ENCODE results near the gene IQCK. TPM values are rescaled to one million over a fixed set of nuclear protein-coding genes. Genes with fewer than 3 reads are reported as not detected.

IQCK gene
- total and polyA plus RNA-seq, 2 donors (not counting 3 experiments of a cell fraction or from before 2014, with no cell fraction given) = 17.2 to 18.1 TPM

DNA sequence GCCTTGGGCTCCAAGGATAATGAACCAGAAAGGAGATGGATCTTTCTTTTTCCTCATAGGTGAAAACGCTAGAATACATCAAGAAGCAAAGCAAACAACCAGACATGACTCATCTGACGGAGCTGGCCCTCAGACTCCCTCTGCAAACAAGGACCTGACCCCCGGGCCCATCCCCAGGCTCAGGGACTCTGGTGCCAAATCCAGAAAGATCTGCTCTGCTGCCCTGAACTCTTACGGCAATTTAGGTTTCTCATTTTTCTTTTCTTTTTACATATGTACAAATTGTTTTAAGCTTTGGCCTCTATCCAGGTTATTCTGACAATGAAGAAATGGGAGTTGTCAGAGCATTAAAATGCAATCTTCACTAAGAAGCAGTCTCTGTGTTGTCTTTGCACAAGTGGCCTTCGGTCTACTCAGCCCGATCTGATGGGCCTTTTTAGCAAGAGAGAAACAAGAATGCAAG is 17.7 kb upstream of the IQCK start:
- no peak overlapping the region for H3K9ac ChIP-seq (replicated peaks; ENCODE audit: extremely low read depth, insufficient read depth, low read length)
- no peak overlapping the region for H2AFZ ChIP-seq (ENCODE audit: low read depth, low read length)
- intact Hi-C loops (cut with micrococcal nuclease) (loop anchor here (1.0 kb wide), 1 partner anchor 16 kb away; no protein-coding TSS in a partner anchor), dilution Hi-C loops (cut with MboI; ENCODE audit: extremely low pct_ligation_motif_present, low sequenced_read_pairs) (no loop called here)
- H4K20me1 ChIP-seq (replicated peaks; ENCODE audit: control insufficient read depth, extremely low read depth, insufficient read depth, low read length) = no peaks in the 10 kb centered on the region
- ChIA-PET CTCF (interaction anchor here (1.0 to 1.8 kb wide), 4 partner anchors 27 to 198 kb away, joined by 3 to 8 read pairs (median 5); no protein-coding TSS in a partner anchor), POLR2A (no interaction called here)
- H3K27me3 ChIP-seq (ENCODE audit: control insufficient read depth in 2 of 2, insufficient read depth in 2 of 2, low read length in 2 of 2) = no peaks in the 10 kb centered on the region
- DNase-seq (ENCODE audit: low read depth, low spot score) = peak; percentile 69
- H3K4me1 ChIP-seq (ENCODE audit: control insufficient read depth, extremely low read depth, insufficient read depth, low read length) = peaks cover 20% of the 10 kb centered on the region
- H3K4me2 ChIP-seq (ENCODE audit: insufficient read depth, low read length) = no peak overlapping the region
- peak overlapping the region; percentile 13 for H3K27ac ChIP-seq (ENCODE audit: insufficient read depth, low read depth, low read length)
- TF ChIP-seq, protein P1, sequence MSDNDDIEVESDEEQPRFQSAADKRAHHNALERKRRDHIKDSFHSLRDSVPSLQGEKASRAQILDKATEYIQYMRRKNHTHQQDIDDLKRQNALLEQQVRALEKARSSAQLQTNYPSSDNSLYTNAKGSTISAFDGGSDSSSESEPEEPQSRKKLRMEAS (IDR thresholded peaks at IDR 0.05; ENCODE audit: insufficient read depth, insufficient read length) = no peak
- peak; percentile 52 for TF ChIP-seq FOS (IDR thresholded peaks at IDR 0.05; ENCODE audit: borderline replicate concordance, insufficient read depth, low read length)
- no peak for TF ChIP-seq EZH2 (IDR thresholded peaks at IDR 0.05; ENCODE audit: borderline replicate concordance, low read depth, low read length, severe bottlenecking)
- no peak for TF ChIP-seq POLR2AphosphoS5 (IDR thresholded peaks at IDR 0.05; ENCODE audit: insufficient read depth, low read depth, low read length)
- no peak for TF ChIP-seq POLR2A (IDR thresholded peaks at IDR 0.05; ENCODE audit: low read depth, low read length)
- TF ChIP-seq JUN (IDR thresholded peaks at IDR 0.05; ENCODE audit: borderline replicate concordance, insufficient read depth, insufficient read length, low read depth) = peak; percentile 32
- peaks cover 11 to 17% of the 10 kb centered on the region in 2 experiments for H3K36me3 ChIP-seq (ENCODE audit: control insufficient read depth in 2 of 2, extremely low read depth in 1 of 2, insufficient read depth in 2 of 2, low read length in 2 of 2)
- BruUV-seq (replicated peaks) = no TSS peak
- no peak overlapping the region for H3K4me3 ChIP-seq (replicated peaks in 1 of 3; ENCODE audit: insufficient read depth in 1 of 3, low read depth in 1 of 3, low read length in 3 of 3)
- no peaks in the 10 kb centered on the region for H3K9me1 ChIP-seq (replicated peaks; ENCODE audit: control insufficient read depth, extremely low read depth, insufficient read depth, low read length)
- peak; percentile 78 for FAIRE-seq
- no peaks in the 10 kb centered on the region for H3K79me2 ChIP-seq (ENCODE audit: control insufficient read depth, insufficient read depth, low read length)
- no peaks in the 10 kb centered on the region for H3K9me3 ChIP-seq (replicated peaks; ENCODE audit: control insufficient read depth, insufficient read depth, low read length)

DNA sequence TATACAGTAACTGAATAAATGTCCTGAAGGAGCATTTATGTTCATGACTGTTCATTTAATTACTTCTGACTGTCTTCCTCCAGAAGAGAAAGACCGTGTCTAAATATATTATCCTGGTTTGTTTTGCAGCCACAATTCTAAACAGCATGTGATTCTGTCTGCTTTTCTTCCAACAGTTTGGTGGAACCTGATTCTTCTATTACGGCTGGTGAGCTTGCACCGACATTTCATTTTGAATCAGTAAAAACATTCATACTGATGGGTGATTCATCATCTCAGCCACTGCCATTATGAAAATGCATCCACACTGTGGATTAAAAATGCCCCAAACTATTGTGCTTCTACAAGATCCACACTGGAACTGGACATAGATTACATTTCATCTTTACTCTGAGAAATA is 17.0 kb upstream of the IQCK start:
- ChIA-PET POLR2A (no interaction called here), CTCF (interaction anchor here (1.0 to 1.8 kb wide), 3 partner anchors 26 to 117 kb away, joined by 4 to 8 read pairs (median 6); no protein-coding TSS in a partner anchor)
- Histone ChIP-seq H3K79me2 (ENCODE audit: control insufficient read depth, insufficient read depth, low read length) (no peaks in the 10 kb centered on the region), H3K9me3 (replicated peaks; ENCODE audit: control insufficient read depth, insufficient read depth, low read length) (no peaks in the 10 kb centered on the region), H3K4me2 (ENCODE audit: insufficient read depth, low read length) (no peak overlapping the region), H3K9me1 (replicated peaks; ENCODE audit: control insufficient read depth, extremely low read depth, insufficient read depth, low read length) (no peaks in the 10 kb centered on the region), H3K27ac (ENCODE audit: insufficient read depth, low read depth, low read length) (no peak overlapping the region), H2AFZ (ENCODE audit: low read depth, low read length) (no peak overlapping the region), H3K27me3 (ENCODE audit: control insufficient read depth in 2 of 2, insufficient read depth in 2 of 2, low read length in 2 of 2) (no peaks in the 10 kb centered on the region), H3K4me3 (replicated peaks in 1 of 3; ENCODE audit: insufficient read depth in 1 of 3, low read depth in 1 of 3, low read length in 3 of 3) (no peak overlapping the region), H4K20me1 (replicated peaks; ENCODE audit: control insufficient read depth, extremely low read depth, insufficient read depth, low read length) (no peaks in the 10 kb centered on the region), H3K9ac (replicated peaks; ENCODE audit: extremely low read depth, insufficient read depth, low read length) (no peak overlapping the region), H3K36me3 (ENCODE audit: control insufficient read depth in 2 of 2, extremely low read depth in 1 of 2, insufficient read depth in 2 of 2, low read length in 2 of 2) (peaks cover 16 to 17% of the 10 kb centered on the region in 2 experiments), H3K4me1 (ENCODE audit: control insufficient read depth, extremely low read depth, insufficient read depth, low read length) (peaks cover 18% of the 10 kb centered on the region)
- intact Hi-C loops (cut with micrococcal nuclease) = no loop called here
- dilution Hi-C loops (cut with MboI; ENCODE audit: extremely low pct_ligation_motif_present, low sequenced_read_pairs) = no loop called here
- TF ChIP-seq, protein P1 (IDR thresholded peaks at IDR 0.05; ENCODE audit: insufficient read depth, insufficient read length) = no peak
- TF ChIP-seq MYC (IDR thresholded peaks at IDR 0.05; ENCODE audit: low read depth, low read length) (no peak), POLR2A (IDR thresholded peaks at IDR 0.05; ENCODE audit: low read depth, low read length) (no peak), GATA2 (IDR thresholded peaks at IDR 0.05; ENCODE audit: insufficient read depth, insufficient read length, low read depth, low read length) (no peak), JUN (IDR thresholded peaks at IDR 0.05; ENCODE audit: borderline replicate concordance, insufficient read depth, insufficient read length, low read depth) (no peak), POLR2AphosphoS5 (IDR thresholded peaks at IDR 0.05; ENCODE audit: insufficient read depth, low read depth, low read length) (no peak), FOS (IDR thresholded peaks at IDR 0.05; ENCODE audit: borderline replicate concordance, insufficient read depth, low read length) (no peak), EZH2 (IDR thresholded peaks at IDR 0.05; ENCODE audit: borderline replicate concordance, low read depth, low read length, severe bottlenecking) (no peak)
- TF ChIP-seq, protein P2, sequence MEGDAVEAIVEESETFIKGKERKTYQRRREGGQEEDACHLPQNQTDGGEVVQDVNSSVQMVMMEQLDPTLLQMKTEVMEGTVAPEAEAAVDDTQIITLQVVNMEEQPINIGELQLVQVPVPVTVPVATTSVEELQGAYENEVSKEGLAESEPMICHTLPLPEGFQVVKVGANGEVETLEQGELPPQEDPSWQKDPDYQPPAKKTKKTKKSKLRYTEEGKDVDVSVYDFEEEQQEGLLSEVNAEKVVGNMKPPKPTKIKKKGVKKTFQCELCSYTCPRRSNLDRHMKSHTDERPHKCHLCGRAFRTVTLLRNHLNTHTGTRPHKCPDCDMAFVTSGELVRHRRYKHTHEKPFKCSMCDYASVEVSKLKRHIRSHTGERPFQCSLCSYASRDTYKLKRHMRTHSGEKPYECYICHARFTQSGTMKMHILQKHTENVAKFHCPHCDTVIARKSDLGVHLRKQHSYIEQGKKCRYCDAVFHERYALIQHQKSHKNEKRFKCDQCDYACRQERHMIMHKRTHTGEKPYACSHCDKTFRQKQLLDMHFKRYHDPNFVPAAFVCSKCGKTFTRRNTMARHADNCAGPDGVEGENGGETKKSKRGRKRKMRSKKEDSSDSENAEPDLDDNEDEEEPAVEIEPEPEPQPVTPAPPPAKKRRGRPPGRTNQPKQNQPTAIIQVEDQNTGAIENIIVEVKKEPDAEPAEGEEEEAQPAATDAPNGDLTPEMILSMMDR (IDR thresholded peaks at IDR 0.05; ENCODE audit: extremely low read depth in 1 of 2, insufficient read depth in 1 of 2, low read depth in 1 of 2, low read length in 2 of 2) = no peak
- DNase-seq (ENCODE audit: low read depth, low spot score) (no peak), FAIRE-seq (no peak)
- BruUV-seq (replicated peaks) = no TSS peak

Measured in endothelial cell of umbilical vein (primary cell).